ENCODE data around the gene BBX.
"Not testable (repeated sequence)": the region's sequence is repeated elsewhere in the genome, so short reads cannot be mapped to it uniquely, and the experiment has no call there.

The BBX gene

GRCh38 chr3:107681396-107681795, 158.6 kb downstream of the BBX start:
- DNase-seq (ENCODE audit: low spot score) (no peak), FAIRE-seq (no peak)

DNA sequence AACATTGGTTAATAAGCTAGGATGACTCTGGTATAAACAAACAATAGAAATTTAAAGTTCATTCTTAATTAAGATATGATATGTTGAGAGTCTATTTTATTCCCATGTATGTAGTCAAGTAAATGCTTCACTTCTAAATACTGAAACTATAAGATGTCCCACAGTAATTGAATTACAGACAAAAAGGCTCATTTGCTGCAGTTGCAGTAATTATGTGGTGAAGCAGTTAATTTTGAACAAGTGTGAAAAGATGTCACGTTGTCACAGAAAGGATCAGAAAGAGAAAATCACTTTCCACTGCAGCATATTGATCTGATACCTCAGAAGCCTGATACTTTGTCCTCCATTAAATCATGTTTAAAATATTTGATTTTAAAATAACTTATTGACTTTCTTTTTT, 159.8 kb downstream of the BBX start:
- FAIRE-seq (no peak), DNase-seq (ENCODE audit: low spot score) (no peak)

DNA sequence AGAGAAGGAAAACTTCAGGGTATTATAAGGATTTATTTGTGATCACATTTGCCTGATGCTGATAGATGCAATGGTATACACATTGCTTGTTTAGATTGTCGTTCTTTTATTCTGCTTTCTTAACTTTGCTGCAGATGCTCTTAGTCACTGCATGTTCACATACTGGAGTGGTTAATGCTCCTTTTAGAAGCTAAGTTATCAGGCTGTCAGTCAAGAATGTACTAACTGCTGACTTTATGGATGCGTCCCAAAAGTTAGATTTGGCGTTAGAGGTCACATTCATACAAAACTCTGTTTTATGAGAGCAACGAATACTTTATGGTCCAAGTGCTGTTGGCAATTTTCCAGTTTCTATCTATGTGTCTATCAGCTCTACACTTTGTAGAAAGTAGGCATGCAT, 160.7 kb downstream of the BBX start:
- no peak for DNase-seq (ENCODE audit: low spot score)
- no peak for FAIRE-seq

DNA sequence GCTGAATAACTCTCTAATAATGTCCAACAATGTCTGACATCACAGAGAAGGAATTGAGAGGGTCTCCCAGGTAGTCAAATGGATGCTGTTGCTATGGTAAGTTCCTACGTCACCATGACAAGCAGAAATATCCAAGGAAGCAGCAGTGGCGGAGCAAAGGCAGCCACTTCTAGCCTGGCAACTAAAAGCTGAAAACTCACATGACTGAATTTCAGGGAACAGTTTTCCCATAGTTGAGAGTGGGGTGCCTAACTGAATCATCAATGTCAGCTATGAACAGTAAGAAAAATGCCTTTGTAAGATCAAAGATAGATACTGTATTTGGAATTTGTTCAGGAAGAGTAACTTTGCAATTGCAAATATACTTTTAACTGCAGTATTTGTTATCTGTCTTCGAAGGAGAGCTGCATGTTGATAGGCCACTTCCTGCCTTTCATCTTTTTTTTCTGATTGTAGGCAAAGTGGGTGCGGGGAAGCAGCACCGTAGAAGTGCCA, 161.7 kb downstream of the BBX start:
- DNase-seq (ENCODE audit: low spot score) (no peak), FAIRE-seq (no peak)

DNA sequence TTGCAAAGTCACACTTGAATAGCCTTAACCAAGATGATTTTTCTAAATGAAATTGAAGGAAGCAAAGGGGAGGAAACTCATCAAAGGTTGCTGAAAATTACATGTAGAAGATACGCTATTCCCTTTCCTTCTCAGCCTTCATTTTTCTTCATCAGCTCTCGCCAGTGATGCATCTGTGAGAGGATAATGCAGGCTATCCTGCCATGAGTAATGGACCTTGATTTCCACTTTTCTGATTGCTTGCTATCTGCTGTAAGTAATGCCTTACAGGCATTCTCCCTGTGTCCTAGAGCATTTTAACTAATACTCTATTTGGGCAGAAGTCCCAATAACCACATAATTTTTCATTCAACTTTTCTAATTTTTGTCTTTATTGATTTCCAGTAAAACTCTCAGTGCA, 162.6 kb downstream of the BBX start:
- DNase-seq (ENCODE audit: low spot score) (no peak), FAIRE-seq (no peak)

DNA sequence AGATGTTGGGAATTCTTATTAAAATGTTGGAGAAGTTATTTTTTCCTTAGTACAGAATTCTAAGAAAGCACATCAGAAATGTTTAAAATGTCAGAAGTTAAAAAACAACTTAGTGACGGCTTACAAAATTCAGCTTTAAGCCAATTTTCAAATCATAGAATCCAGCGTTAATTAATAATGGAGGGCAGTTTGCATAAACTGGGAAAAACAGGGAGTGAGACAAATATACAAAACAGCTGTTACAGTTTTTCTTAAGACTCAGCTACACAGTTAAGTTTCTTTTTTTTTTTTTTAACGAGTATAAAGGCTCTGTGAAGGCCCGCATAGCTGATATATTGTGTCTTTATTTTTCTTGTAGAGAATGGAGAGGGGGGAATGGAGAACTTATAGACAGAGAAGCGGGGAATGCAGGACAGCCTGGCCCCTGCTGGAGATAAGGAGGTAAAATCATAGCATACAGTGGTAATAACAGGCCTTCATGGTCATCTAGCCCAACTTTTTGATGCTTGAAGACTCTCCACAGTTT, 164.4 kb downstream of the BBX start:
- FAIRE-seq (no peak), DNase-seq (ENCODE audit: low spot score) (no peak)

DNA sequence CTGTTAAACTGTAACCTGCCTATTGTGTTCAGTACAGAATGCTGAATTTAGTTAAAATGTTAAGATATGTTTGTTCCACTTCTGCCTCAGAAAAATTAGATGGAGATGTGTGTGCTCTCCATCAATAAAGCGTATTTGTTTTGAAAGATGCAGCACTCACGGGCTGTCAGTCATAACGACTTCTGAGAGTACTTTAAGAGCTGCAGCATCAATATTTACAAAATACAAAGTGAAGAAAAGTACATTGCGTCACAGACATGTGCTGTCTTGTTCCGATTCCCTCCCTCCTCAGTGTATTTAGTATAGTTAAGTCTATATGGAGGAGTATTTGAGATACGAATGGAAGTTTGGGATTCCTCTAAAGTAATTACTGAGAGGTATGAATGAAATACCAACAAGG, 166.6 kb downstream of the BBX start:
- FAIRE-seq = no peak
- no peak for DNase-seq (ENCODE audit: low spot score)

GRCh38 chr3:107690522-107691138, 167.9 kb downstream of the BBX start:
- peak; percentile 72 for FAIRE-seq
- DNase-seq (ENCODE audit: low spot score) = peak; percentile 23

DNA sequence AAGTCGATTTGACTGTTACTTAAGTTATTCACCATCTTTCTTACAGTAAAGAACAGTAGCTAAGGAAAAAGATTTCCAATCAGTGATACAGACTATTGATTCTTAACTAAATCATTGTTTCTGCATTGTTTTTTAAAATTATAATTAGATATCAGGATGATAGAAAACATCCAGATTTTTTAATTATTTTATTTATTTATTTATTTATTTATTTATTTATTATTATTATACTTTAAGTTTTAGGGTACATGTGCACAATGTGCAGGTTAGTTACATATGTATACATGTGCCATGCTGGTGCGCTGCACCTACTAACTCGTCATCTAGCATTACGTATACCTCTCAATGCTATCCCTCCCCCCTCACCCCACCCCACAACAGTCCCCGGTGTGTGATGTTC, 169.2 kb downstream of the BBX start:
- not testable (repeated sequence) for FAIRE-seq; DNase-seq (ENCODE audit: low spot score)

DNA sequence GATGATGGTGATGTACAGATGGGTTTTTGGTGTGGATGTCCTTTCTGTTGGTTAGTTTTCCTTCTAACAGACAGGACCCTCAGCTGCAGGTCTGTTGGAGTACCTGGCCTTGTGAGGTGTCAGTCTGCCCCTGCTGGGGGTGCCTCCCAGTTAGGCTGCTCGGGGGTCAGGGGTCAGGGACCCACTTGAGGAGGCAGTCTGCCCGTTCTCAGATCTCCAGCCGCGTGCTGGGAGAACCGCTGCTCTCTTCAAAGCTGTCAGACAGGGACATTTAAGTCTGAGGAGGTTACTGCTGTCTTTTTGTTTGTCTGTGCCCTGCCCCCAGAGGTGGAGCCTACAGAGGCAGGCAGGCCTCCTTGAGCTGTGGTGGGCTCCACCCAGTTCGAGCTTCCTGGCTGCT, 174.6 kb downstream of the BBX start:
- FAIRE-seq; DNase-seq (ENCODE audit: low spot score): not testable (repeated sequence)

DNA sequence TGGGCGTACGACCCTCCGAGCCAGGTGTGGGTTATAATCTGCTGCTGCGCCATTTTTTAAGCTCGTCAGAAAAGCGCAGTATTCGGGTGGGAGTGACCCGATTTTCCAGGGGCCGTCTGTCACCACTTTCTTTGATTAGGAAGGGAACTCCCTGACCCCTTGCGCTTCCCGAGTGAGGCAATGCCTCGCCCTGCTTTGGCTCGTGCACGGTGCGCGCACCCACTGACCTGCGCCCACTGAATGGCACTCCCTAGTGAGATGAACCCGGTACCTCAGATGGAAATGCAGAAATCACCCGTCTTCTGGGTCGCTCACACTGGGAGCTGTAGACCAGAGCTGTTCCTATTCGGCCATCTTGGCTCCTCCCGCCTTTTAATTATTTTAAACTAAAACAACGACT, 175.1 kb downstream of the BBX start:
- not testable (repeated sequence) for DNase-seq (ENCODE audit: low spot score); FAIRE-seq

DNA sequence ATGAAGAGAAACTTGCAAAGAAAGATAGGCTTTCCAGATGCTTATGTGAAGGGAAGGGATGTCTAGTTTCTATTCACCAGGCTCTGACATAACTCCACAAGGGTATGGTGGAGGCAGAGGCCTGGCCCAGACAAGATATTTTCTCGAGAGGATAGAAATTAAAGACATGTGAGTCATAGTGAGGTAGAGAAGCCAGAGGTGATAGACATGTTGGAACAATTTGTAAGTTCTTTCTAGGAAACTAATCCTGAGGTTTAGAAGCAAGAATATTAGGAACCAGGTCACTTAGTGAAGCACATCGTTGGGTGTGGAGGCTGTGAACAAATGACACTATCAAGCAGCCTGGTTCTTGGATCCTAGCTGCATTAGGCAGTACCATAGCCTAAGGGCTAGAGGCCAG, 176.9 kb downstream of the BBX start:
- no peak for FAIRE-seq

DNA sequence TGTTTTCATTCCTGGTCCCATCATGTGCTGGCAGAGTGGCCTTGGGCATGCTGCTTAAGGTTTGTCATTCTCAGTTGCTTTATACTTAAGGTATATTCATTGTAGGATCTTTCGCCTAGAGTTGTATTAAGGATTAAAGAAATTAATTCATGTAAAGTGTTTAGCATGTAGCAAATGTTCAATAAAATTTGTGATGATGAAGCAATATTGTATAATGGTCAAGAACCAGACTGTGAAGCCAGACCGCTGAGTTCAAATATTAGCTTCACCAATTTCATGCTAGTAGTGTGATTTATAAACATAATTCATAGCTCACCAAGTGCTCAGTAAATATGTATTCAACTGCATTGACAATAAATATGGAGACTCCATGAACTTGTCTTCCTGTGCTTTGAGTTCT, 178.5 kb downstream of the BBX start:
- FAIRE-seq = no peak
- no peak for DNase-seq (ENCODE audit: low spot score)

More for the DNA sequence above, 176.9 kb downstream of the BBX start:
- no peak for DNase-seq (ENCODE audit: low spot score)

- no peak for FAIRE-seq
- no peak for DNase-seq (ENCODE audit: low spot score)
These were observed 181.7 kb downstream of the BBX start for GRCh38 chr3:107704477-107704876.

- FAIRE-seq (no peak), DNase-seq (ENCODE audit: low spot score) (no peak)
These were observed 182.3 kb downstream of the BBX start for GRCh38 chr3:107705046-107705445.

DNA sequence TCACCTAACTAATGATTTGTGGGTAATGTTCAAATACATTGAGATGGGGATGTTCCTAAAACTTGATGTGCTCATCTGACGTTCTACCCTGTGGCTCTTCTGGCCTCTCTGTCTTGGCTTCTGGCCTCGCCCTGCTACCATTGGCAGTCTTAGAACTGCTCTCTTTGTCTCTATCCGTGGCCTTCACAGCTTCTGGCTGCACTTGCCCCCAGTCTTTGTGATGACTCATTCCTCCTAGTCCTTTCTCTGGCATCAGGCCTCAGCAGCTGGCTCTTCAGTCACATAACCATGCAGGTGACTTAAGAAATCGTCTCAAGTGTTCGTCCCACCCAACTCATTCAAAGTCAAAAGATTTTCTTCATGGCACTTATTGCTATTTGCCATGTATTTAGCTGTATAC, 188.1 kb downstream of the BBX start:
- FAIRE-seq = no peak

GRCh38 chr3:107716734-107717133, 194.0 kb downstream of the BBX start:
- DNase-seq (ENCODE audit: low spot score) = no peak
- no peak for FAIRE-seq

More for the DNA sequence above, 188.1 kb downstream of the BBX start:
- no peak for DNase-seq (ENCODE audit: low spot score)

- DNase-seq (ENCODE audit: low spot score) = no peak
- FAIRE-seq = no peak
These were observed 195.8 kb downstream of the BBX start for GRCh38 chr3:107718547-107718946.

DNA sequence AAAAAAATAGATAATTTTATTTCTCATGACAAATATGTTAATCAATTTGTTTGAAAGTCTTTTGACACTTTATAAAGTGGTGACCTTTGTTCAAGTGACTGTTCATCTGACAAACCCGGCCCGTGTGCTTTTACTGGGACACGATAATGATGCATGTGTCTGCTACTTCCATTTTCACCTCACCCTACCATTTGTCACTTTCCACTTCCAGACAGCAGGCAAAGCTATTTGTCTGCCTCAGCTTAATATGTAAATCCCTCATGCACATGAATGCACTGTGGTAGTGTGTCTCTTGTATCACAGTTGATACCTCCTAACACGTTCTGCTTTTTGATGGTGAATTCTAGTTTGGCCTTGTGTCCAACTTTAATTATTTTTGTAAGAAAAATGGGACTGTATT, 204.3 kb downstream of the BBX start:
- DNase-seq (ENCODE audit: low spot score) (no peak), FAIRE-seq (no peak)

DNA sequence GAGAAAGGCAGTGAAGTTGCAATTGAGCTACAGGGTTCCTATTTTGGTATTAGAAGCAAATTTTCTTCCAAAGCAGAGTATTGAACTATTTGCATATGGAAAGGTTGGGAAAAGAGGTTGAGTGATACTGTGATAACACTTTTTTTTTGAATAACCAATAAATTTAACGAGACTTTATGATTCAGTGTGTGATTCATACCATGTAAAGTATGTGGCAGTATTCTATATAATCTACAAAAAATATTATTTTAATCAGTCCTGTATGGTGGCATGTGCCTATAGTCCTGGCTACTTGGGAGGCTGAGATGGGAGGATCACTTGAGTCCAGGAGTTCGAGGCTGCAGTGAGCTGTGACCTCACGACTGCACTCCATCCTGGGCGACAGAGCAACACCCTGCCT, 206.9 kb downstream of the BBX start:
- no peak for DNase-seq (ENCODE audit: low spot score)
- no peak for FAIRE-seq

- no peak for FAIRE-seq
These were observed 211.6 kb downstream of the BBX start for GRCh38 chr3:107734317-107734716.

DNA sequence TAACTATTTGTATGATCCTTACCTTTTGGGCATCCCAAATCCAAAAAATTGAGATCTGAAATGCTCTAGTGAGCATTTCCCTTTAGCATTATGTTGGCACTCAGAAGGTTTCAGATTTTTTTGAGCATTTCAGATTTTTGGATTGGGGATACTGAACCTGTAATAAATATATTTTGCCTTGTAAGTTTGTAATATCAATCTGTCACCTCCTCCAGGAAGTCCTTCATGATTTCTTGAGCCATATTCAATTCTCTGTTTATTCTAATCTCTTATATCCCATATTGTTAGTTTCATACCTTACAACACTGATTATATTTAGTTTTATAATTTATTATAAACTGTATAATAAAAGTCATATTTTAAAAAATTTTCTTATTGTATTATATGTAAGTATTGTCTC, 215.2 kb downstream of the BBX start:
- FAIRE-seq = no peak
- no peak for DNase-seq (ENCODE audit: low spot score)

More at GRCh38 chr3:107734317-107734716, 211.6 kb downstream of the BBX start:
- no peak for DNase-seq (ENCODE audit: low spot score)

GRCh38 chr3:107738486-107739183, 215.9 kb downstream of the BBX start:
- FAIRE-seq (no peak), DNase-seq (ENCODE audit: low spot score) (no peak)

Measured in RCC 7860 (cell line).